ENCODE data around the gene GPC3.

Gene GPC3

DNA sequence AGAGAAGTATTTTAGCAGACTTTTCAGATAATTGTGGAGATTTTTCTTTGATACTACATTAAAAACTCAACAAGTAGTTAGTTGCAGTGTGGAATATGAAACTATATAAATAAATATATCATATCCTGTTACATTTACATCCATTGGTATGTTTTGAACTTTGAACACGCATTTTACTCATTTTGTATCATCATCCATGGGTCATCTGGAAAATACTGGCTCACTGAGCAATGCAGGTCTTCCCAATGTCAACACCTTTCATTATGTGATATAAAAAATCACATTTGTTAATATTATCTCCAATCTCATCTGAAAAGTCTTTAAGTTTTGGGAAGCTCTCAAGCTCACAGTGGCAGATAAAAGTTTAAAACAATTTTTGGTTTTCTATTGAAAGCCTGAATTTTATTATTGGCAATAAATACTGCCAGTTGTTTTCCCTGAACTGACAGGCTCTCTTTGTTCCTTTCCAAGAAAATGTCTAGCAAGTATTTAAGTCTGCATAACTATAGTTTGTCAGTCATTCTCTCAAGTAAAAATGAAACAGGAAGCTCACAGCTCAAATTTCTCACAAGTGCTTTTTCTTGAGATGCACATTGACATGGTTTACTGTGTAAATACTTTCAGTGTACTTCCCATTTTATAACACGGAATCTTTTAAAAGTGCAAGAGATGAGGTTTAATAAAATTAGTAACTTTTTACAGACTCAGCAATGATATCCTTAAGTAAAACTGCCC lies 386.6 kb downstream of the GPC3 start:
- H3K4me3 ChIP-seq (replicated peaks; ENCODE audit: low read depth, low read length), result no peak overlapping the region
- DNase-seq (ENCODE audit: extremely low read depth, low read depth), result no peak
- TF ChIP-seq CTCF (IDR thresholded peaks at IDR 0.05; ENCODE audit: low read depth, low read length, missing control alignments), result no peak

DNA sequence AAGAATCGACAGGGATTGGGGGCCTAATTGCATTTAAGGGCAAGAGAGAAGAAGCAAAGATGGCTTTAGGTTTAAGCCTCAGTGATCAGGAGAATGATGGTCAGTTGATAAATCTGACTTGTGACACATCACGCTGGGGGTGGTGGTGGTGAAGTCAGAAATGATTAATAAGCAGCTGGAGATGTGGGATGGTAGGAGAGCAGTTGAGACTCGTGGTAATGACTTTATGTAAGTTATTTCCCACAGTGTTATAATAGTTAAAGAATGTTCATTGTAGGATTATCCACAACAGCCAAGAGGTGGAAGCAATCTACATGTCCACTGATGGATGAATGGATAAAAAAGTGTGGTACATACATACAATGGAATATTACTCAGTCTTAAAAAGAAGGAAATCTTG lies 391.2 kb downstream of the GPC3 start:
- H3K4me3 ChIP-seq (replicated peaks; ENCODE audit: low read depth, low read length), result no peak overlapping the region
- no peak for TF ChIP-seq CTCF (IDR thresholded peaks at IDR 0.05; ENCODE audit: low read depth, low read length, missing control alignments)
- no peak for DNase-seq (ENCODE audit: extremely low read depth, low read depth)

DNA sequence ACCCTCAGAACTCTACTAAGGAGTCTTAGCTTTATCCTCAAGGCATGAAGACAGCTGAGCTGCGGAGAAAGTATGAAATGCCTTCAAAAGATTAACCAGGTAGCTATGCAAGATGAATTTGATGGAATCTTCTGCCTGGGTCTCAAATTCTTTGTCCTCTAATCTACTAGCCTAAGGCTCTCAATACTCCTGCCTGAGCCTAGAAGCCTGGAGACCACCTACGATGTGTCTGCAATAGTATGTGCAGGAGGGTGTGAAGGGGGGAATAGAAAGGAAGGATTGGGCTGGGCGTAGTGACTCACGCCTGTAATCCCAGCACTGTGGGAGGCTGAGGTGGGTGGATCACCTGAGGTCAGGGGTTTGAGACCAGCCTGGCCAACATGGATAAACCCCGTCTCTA lies 391.9 kb downstream of the GPC3 start:
- no peak for TF ChIP-seq CTCF (IDR thresholded peaks at IDR 0.05; ENCODE audit: low read depth, low read length, missing control alignments)
- no peak overlapping the region for H3K4me3 ChIP-seq (replicated peaks; ENCODE audit: low read depth, low read length)
- DNase-seq (ENCODE audit: extremely low read depth, low read depth), result no peak

DNA sequence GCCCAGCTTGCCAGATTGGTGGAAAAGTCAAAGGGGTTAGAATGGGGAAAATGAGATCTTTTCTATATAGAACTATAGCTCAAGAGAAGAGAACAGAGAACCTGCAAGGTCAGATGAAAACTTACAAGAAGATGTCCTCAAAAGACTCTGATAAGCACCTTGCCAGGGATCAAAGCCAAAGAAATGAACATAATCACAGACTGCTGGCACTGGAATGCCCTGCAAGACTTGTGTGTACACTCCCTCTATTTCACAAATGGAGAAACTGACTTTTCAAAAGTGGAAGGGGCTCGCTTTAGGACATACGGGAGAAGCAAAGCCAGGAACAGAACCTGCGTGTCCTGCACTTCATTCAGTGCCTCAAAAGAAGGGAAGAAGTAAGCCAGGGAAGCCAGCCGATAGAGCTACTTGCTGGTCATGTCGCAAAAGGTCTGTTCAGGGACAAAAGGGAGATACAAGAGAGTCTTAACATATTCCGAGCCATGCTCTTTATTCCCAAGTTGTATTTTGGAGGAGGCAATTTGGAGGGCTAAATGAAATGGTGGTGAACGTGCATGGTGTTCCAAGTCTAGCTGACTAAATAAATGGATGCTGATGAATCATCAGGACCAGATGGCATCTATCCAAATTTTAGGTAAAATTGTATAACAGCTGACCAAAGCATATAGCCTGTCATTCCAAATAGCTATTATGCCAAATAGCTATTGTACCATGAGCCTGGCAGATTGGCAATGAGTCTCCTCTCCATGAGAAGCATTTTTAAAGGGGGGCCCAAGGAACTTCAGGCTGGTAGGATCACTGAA lies 394.5 kb downstream of the GPC3 start:
- H3K4me3 ChIP-seq (replicated peaks; ENCODE audit: low read depth, low read length), result no peak overlapping the region
- TF ChIP-seq CTCF (IDR thresholded peaks at IDR 0.05; ENCODE audit: low read depth, low read length, missing control alignments), result no peak
- no peak for DNase-seq (ENCODE audit: extremely low read depth, low read depth)

- no peak for DNase-seq (ENCODE audit: extremely low read depth, low read depth)
- no peak for TF ChIP-seq CTCF (IDR thresholded peaks at IDR 0.05; ENCODE audit: low read depth, low read length, missing control alignments)
Measured at GRCh38 chrX:133588827-133589226, 396.6 kb downstream of the GPC3 start.

GRCh38 chrX:133587818-133588217 lies 397.6 kb downstream of the GPC3 start:
- H3K4me3 ChIP-seq (replicated peaks; ENCODE audit: low read depth, low read length), result no peak overlapping the region
- TF ChIP-seq CTCF (IDR thresholded peaks at IDR 0.05; ENCODE audit: low read depth, low read length, missing control alignments), result no peak
- DNase-seq (ENCODE audit: extremely low read depth, low read depth), result no peak

More at GRCh38 chrX:133588827-133589226, 396.6 kb downstream of the GPC3 start:
- no peak overlapping the region for H3K4me3 ChIP-seq (replicated peaks; ENCODE audit: low read depth, low read length)

Measured in HFF-Myc (cell line).